Fibroblast of skin of abdomen (primary cell): ENCODE results near the gene SLAMF9.
"Not testable (repeated sequence)": the region's sequence is repeated elsewhere in the genome, so short reads cannot be mapped to it uniquely, and the experiment has no call there.

Experiments
- DNase-seq: peaks from one replicate; pipeline ENCODE4 v3.0.0-alpha.2; 2013

The SLAMF9 gene

DNA sequence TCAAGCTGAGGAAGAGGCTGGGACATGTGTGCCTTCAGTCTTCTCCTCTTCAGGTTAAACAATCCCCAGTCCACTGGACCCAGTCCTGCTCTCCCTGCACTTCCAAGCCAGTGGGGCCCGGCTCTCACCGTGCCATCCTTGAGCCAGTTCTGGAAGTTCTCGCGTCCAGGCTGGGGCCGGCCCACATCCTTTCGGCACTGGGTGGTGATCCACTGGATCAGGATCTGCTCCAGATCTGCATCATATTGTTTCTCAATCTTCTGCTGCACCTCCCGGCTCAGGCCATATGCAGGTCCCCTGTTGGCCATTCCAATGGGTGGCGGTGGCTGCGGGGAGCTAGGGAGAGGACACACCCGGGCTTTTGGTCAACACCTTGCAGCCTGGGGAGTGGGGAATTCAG lies 33.8 kb downstream of the SLAMF9 start:
- DNase-seq, result no peak

DNA sequence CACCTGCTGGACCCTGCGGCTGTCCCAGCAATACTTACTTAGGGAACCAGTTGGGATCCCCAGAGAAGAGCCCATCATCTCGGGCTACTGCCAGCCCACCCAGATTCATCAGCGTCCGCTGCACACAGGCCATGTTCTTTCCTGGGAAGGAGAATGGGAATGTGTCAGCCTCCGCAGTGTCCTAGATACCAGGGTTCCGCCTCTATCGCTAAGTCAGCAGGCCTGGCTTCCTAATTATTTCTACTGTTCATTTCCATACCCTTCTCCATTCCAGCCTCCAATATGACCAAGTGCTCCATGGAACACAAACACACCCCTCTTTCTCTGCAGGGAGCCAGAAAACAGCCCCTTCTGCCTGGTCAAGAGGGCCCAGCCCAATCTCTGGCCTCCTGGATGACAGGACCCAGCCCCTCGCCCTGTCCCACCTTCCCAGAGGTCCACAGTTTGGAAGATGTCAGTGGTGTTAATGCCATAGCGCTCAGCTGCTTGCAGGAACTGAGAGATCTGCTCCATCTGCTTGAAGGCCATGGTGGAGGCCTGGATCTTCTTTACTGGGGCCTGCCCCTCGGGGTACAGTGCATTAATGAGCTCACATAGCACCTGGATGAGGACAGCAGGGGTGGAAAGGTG lies 34.7 kb downstream of the SLAMF9 start:
- no peak for DNase-seq

DNA sequence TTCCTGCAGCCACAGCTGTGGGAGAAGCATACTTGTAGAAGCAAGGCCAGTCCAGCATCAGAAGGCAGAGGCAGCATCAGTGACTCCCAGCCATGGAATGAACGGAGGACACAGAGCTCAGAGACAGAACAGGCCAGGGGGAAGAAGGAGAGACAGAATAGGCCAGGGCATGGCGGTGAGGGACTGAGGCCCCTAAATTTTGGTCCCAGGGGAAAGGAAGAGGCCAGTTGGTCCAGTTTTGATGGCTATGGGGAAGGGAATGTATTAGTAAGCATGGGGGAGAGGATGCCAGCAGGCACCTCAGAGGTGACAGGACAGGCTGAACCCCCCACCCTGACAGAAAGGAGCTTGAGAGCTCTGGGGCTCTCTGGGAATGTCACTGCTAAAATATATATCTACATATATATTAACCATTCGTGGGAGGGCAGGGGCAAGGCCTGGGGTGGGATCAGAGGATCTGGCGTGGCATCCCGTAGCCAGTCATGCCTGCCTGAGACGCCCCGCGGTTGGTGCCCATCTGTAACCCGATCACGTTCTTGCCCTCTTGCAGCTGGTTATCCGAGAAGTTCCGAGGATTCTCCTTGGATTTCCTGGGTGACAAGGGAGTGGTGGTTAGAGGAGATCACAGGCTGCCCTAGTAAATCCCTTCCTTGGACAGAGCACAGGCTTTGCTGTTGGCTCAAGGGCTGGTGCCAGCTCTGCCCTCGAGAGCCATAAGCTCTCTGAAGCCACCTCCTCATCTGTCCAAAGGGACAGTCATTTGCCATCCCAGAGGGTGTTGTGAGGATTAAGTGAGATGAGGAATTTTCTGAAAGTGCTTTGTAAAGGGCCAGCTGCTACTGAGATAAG lies 35.5 kb downstream of the SLAMF9 start:
- peak; percentile 24 for DNase-seq

DNA sequence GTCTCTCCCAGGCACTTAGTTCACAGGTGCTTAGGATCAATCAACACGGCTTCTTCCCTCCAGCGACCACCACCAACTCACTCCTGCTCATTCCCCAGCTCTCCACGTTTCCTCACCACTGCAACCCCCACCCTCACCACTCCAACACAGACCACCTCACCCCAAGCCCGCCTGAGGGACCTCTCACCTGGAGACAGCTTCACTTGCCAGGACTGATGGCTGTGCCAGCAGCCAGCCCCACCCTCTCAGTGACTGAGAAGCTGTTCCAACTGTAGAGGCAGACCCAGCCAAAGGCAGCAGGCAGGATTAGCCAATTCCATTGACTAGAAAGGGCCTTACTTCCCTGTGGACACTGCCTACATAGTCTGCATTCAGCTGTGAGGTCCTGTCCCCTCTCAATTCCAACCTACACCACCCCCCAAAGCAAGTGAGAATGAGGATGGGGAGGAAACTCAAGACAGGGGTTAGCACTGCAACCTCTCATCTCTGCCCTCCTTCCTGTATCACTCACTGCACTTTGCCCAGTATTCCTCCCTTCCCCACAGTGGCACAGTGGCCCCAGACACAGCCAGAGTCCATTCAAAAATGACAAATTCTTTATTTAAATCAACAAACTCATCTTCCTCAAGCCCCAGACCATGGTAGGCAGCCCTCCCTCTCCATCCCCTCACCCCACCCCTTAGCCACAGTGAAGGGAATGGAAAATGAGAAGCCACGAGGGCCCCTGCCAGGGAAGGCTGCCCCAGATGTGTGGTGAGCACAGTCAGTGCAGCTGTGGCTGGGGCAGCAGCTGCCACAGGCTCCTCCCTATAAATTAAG lies 36.3 kb downstream of the SLAMF9 start:
- DNase-seq, result no peak

DNA sequence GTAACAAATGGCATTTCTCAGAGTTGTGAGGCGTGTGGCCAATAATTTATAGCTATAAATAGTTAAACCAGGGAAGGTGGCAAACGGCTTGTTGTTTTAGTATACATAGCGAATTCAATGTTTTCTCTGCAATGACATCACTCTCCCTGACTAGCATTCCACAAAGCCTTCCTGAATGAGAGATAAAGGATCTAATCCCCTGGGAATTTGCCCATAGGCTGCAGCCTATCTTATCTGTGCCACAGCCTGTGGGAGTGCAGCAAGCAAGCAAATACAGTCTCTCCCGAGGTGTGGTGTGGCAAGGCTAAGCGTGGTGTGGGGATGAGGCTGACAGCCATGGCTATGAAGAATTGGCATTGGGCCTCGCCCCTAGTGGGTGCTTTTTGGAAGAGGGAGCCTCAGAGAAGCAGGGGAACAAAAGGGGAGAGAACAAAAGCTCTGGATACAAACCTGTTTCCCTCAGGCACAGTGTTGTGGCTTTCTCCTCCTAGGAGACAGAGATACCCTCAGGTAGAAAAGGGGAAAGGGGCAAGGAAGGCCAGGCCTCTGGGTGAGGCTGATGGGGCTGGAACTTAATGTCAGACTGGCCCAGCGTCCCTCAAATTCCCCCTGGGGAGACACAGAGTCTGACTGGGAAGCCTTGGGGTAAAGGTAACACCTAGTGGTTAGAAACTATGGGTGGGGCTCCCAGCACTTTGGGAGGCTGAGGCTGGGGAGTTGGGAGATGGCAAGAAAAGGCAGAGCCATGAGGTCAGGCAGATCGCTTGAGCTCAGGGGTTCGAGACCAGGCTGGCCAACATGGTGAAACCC lies 37.6 kb downstream of the SLAMF9 start:
- DNase-seq, result peak; percentile 82

DNA sequence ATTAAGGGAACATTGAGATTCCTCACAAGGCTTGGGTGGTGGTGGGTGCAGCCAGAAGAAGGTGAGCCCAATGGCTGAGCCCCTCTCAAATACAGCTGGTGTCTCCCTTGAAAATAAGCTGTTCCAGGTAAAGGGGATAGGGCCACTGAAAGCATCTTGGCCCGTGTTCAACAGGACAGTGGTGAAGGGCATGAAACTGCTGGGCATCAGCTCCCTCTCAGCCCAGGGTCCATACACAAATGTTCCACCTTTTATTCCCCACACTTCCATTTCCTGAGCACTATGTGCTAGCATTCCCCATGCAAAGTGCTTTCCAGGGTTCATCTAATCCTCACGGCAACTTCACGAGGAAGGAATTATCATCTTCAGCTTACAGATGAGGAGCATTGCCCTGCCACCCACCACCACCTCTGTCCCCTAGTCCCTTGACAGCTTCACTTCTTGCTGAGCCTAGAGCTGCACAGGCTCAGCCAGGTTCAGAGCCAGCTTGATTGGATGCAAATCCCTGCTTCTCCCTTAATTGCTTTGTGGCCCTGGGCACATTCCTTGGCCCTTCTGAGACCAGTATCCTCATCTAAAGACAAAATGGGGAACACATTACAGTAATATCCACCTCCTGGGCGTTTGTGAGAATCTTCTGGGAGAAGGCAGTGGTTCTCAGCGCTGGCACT lies 38.3 kb downstream of the SLAMF9 start:
- DNase-seq, result no peak

DNA sequence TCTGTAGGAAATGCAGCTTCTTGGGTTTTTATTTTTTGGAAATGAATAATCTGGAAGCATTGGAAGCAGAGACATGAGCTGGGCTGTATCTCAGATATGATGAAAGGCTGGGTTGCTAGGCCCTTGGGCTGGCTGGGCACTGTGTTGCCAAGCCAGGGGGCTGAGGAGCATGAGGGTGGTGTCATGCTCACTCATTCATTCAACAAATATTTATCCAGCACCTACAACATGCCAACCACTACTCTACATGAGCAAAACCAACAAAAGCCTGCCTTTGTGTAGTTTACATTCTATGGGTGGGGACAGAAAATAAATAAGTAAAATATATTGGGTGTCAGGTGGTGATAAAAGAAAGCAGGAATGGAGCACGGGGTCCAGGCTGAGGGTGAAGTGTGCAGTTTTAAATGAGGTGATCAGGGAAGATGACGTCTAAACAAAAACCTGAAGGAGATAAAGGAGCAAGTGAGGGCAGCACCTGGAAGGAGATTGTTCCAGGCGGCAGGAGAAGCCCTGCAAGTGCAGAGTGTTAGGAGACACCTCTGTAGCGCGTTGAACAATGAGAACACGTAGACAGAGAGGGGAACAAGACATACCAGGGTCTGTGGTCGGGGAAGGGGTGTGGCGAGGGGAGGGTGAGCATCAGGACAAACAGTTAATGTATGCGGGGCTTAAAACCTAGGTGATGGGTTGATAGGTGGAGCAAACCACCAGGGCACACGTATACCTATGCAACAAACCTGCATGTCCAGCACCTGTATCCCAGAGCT lies 39.6 kb downstream of the SLAMF9 start:
- DNase-seq, result no peak

DNA sequence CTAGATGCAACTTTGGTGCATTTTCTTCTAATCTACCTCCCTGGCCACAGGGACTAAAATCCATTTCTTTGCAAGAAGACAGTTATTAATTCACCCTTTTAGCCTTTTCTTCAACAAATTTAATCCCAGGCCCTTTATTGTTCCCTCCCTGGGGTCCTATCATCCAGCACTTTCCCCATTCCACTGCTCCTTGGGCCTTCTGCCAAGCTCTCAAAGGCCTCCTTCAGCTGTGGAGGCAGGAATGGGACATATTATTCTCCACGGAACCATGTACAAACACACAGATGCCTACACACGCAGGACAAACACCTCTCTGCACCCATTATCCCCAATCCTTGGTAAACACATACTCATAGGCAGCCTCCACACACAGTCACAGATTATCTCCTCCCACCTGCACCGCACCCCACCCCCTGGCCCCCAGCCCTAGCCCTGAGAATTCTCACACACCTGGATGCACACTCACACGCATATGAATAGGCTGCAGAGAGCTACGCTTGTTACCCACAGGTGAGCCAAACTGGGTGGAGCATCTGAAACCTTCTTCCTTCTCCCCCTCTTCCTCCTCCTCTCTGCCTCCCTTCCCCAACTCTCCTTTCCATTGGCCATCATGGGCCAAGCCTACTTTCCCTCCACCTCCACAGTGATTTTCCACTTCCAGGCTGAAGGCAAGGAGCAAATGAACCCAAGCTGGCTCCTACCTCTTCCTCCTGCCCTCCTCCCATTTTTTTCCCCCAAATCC lies 40.4 kb downstream of the SLAMF9 start:
- DNase-seq, result no peak

DNA sequence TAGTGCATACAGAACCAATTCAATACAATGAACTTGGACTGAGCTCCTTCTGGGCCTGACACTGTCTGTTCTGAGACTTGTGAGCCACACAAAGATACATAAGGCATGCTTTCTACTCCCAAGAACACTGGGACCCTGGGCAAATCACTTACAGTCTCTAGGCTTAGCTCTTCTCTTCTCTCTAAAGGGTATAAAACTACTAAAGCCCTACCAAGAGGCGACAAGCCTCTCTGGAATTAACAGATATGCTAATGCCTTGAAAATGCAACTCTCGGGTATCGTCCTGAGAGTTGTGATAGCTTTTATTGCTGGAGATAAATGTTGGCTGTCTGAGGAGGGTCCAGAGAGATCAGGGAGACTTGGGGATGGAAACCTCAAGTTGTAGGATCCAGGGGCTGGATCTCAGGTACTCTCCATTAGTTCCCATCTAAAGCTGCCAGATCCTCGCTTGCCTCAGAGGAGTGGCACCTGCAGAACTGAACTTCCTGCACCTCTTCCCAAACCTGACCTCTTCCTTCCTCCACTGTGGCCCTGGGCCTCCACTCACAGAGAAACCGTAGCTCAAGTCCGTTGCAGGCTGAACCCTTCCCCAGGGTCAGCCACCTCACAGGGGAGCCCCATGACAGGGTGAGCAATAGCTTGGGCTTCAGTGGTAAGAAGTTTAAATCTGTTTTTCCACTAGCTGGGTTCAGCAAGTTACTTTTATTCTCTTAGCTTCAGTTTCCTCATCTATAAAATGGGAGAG lies 42.5 kb downstream of the SLAMF9 start:
- DNase-seq, result no peak

DNA sequence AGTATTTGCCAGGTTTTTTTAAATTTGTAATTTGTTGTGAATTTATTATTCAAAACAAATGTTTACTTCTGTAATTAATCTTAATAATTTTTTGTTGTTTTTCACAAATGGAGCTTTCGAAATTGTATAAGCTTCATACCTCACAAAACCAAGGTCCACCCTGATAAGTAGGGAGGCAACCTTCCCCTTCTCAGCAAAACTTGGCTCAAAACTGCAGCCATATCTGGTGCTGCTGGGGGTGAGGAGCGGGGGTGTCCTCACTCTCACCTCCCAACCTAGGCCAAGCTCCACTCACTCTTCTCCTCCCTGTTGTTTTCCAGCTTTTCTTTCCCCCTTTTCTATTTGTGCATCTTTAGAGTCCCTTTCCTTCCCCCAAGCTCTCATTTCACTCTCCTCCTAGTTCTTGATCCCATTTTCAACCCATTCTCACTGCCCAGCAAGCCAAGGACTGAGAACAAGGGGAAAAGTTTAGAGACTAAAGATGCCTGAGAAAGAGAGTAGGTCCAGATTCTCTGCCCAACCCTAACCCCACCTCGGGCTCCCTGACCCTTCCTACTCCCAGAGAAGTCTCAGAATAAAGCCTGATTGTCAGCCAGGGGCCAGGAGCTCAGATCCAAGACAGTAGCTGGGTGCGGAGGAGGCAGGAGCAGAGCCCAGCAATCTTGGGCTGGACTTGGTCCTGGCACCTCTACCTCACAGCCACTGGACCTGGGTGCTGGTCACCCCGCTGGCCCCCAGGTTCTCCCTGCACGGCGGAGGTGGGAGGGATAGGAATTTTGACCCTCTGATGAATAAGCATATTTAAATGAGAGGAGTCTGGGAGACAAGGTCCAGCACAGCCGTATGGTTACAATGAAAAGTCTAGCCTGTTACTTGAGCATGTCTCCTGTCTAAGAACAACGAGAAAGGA lies 45.8 kb downstream of the SLAMF9 start:
- DNase-seq, result no peak

DNA sequence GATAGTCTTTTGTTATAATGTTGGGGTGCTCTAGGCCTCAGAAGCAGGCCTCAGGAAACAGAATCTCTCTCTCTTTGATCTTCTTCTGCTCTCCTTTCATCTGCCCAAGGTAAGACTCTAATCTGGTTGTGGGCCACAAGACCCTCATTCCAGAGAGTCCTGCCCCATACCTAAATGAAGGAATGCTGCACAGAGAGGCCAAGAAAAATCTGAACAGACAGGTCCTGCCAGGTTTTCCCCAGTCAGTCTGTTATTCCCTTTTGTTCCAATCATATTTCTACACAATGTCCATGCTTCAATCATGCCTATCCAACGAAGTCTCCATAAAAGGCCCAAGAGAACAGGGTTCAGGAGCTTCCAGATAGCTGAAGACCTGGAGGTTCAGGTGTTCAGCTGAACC lies 47.1 kb downstream of the SLAMF9 start:
- no peak for DNase-seq

DNA sequence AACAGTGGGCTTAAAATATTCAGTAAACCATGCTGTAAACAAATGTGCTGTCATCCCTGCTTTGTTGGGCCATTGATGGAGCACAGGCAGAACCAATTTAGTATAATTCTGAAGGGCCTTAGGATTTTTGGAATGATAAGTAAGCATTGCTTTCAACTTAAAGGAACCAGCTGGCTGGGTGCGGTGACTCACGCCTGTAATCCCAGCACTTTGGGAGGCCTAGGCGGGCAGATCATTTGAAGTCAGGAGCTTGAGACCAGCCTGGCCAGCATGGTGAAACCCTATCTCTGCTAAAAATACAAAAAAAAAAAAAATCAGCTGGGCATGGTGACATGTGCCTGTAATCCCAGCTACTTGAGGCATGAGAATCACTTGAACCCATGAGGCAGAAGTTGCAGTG lies 50.0 kb downstream of the SLAMF9 start:
- not testable (repeated sequence) for DNase-seq

DNA sequence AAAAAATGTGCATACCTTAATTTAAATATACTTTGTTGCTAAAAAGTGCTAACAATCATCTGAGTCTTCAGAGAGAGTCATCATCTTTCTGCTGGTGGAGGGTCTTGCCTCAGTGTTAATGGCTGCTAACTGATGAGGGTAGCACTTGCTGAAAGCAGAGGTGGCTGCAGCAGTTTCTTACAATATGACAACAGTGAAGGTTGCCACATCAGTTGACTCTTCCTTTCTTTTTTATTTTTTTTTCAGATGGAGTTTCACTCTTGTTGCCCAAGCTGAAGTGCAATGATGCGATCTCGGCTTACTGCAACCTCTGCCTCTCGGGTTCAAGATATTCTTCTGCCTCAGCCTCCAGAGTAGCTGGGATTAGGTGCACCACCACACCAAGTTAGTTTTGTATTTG lies 51.5 kb downstream of the SLAMF9 start:
- no peak for DNase-seq
